NCI-H1436 treated with DMSO at 0.1 percent for 48 hours (cell line): ENCODE measurements around the gene GRK3.

ENCODE experiments used
- DNase-seq: peaks from one replicate; lab custom pipeline; 2025; lab: John Stamatoyannopoulos, UW

The GRK3 gene

GRCh38 chr22:25760294-25760693 is 195.8 kb downstream of the GRK3 start:
- no peak for DNase-seq

GRCh38 chr22:25760848-25761595 is 196.5 kb downstream of the GRK3 start:
- DNase-seq, result no peak

- DNase-seq, result no peak
Observed at GRCh38 chr22:25762147-25762546, 197.7 kb downstream of the GRK3 start.

GRCh38 chr22:25763239-25763777 is 198.8 kb downstream of the GRK3 start:
- no peak for DNase-seq

- DNase-seq, result no peak
Observed at GRCh38 chr22:25764270-25765015, 200.0 kb downstream of the GRK3 start.

GRCh38 chr22:25765016-25765367 is 200.5 kb downstream of the GRK3 start:
- no peak for DNase-seq

GRCh38 chr22:25765801-25766200 is 201.3 kb downstream of the GRK3 start:
- no peak for DNase-seq

GRCh38 chr22:25766418-25766817 is 201.9 kb downstream of the GRK3 start:
- no peak for DNase-seq

- DNase-seq, result no peak
Observed at GRCh38 chr22:25770333-25770732, 205.9 kb downstream of the GRK3 start.

- DNase-seq, result no peak
Observed at GRCh38 chr22:25772288-25772687, 207.8 kb downstream of the GRK3 start.

GRCh38 chr22:25774575-25775026 is 210.1 kb downstream of the GRK3 start:
- no peak for DNase-seq

GRCh38 chr22:25775531-25775930 is 211.1 kb downstream of the GRK3 start:
- DNase-seq, result no peak

GRCh38 chr22:25777411-25777810 is 212.9 kb downstream of the GRK3 start:
- no peak for DNase-seq

GRCh38 chr22:25777870-25778269 is 213.4 kb downstream of the GRK3 start:
- DNase-seq, result no peak
